A549 (cell line): ENCODE data around the gene NTN4. TPM values are rescaled to one million over a fixed set of nuclear protein-coding genes. Genes with fewer than 3 reads are reported as not detected.

Experiments used
- ATAC-seq, 2 experiments: fragments of 200-7000 bp in 1 of 2; fragments of >200 bp in 1 of 2; cut with Nextera tagmentation in 1 of 2; cut with Tn5 transposase in 1 of 2; 3 replicates each; pipeline versions ENCODE4 v1.8.0 to v1.9.1; 2018 to 2020; ENCODE audit warnings: mild to moderate bottlenecking in 1 of 2, moderate library complexity in 1 of 2
- CTCF ChIA-PET: fragments of 300-600 bp; sonication (Branson Sonifier 250); formaldehyde crosslinking; extraction: SDS; loops from one replicate; lab custom pipeline; 2021; ENCODE audit warnings: antibody characterized with exemption, inconsistent platforms; lab: Yijun Ruan, JAX
- POLR2A ChIA-PET: fragments of 350-600 bp; formaldehyde crosslinking; extraction: SDS; loops from one replicate; lab custom pipeline; 2021; ENCODE audit warnings: antibody characterized with exemption, inconsistent platforms; lab: Yijun Ruan, JAX
- DNase-seq, 2 experiments: peaks; one replicate each; pipeline versions ENCODE4 v3.0.0 to v3.0.0-alpha.2; 2011 to 2016; ENCODE audit warnings: low read depth in 1 of 2, low spot score in 1 of 2
- FAIRE-seq: peaks from 2 replicates; lab custom pipeline; 2011; peaks lifted over from hg19 to GRCh38; lab: Jason Lieb, UNC
- H3K27ac ChIP-seq, 2 experiments: fragments of >200 bp; sonication (Bioruptor Twin); formaldehyde crosslinking; 3 replicates each; pipeline ENCODE4 v1.5.1; 2016 to 2017
- H3K4me1 ChIP-seq: fragments of >200 bp; sonication (Bioruptor Twin); formaldehyde crosslinking; 3 replicates; pipeline ENCODE4 v1.6.1; 2016
- H3K4me2 ChIP-seq: fragments of >200 bp; sonication (Bioruptor Twin); formaldehyde crosslinking; 3 replicates; pipeline ENCODE4 v1.6.1; 2016
- H3K4me3 ChIP-seq: fragments of >200 bp; sonication (Bioruptor Twin); formaldehyde crosslinking; 3 replicates; pipeline ENCODE4 v1.5.1; 2016
- H3K9me3 ChIP-seq: fragments of >200 bp; sonication (Bioruptor Twin); formaldehyde crosslinking; 3 replicates; pipeline ENCODE4 v1.6.1; 2016
- CBX2 ChIP-seq: fragments of 200-600 bp; sonication (generic); IDR thresholded peaks from 2 replicates; pipeline ENCODE4 v1.6.1; 2016; ENCODE audit warnings: low read depth, mild to moderate bottlenecking, borderline replicate concordance
- EHF ChIP-seq: fragments of 250-450 bp; sonication (Bioruptor Pico); IDR thresholded peaks from 2 replicates; pipeline ENCODE4 v1.5.0; 2020; ENCODE audit warnings: mild to moderate bottlenecking
- EHMT2 ChIP-seq: fragments of 200-600 bp; sonication (generic); IDR thresholded peaks from 2 replicates; pipeline ENCODE4 v1.6.1; 2016; ENCODE audit warnings: antibody characterized with exemption, low read depth, mild to moderate bottlenecking, moderate library complexity
- EP300 ChIP-seq, 2 experiments: fragments of >200 bp; sonication (Bioruptor Twin); formaldehyde crosslinking; IDR thresholded peaks; 2 replicates in 1 of 2; 3 replicates in 1 of 2; pipeline ENCODE4 v1.6.1; 2016 to 2017
- ESRRA ChIP-seq: fragments of 150-350 bp; IDR thresholded peaks from 2 replicates; pipeline ENCODE4 v1.6.1; 2014; ENCODE audit warnings: mild to moderate bottlenecking, low read length, borderline replicate concordance
- FOSB ChIP-seq: fragments of 250-450 bp; sonication (Bioruptor Pico); IDR thresholded peaks from 2 replicates; pipeline ENCODE4 v1.5.0; 2020; ENCODE audit warnings: mild to moderate bottlenecking, moderate library complexity
- GATA3 ChIP-seq: IDR thresholded peaks from 2 replicates; pipeline ENCODE4 v1.6.1; 2012; ENCODE audit warnings: borderline replicate concordance
- HOXB13 ChIP-seq: fragments of 250-450 bp; sonication (Bioruptor Pico); IDR thresholded peaks from 2 replicates; pipeline ENCODE4 v1.5.0; 2020; ENCODE audit warnings: low read depth, mild to moderate bottlenecking, moderate library complexity
- HOXB5 ChIP-seq: fragments of 250-450 bp; sonication (Bioruptor Pico); IDR thresholded peaks from 2 replicates; pipeline ENCODE4 v1.5.0; 2020; ENCODE audit warnings: mild to moderate bottlenecking, moderate library complexity
- KDM1A ChIP-seq: fragments of 200-600 bp; sonication (generic); IDR thresholded peaks from 2 replicates; pipeline ENCODE4 v1.6.1; 2016; ENCODE audit warnings: low read depth, mild to moderate bottlenecking
- KDM5A ChIP-seq: fragments of 200-600 bp; sonication (generic); IDR thresholded peaks from 2 replicates; pipeline ENCODE4 v1.6.1; 2016; ENCODE audit warnings: antibody characterized with exemption, mild to moderate bottlenecking
- PHF8 ChIP-seq: fragments of 200-600 bp; sonication (generic); IDR thresholded peaks from 2 replicates; pipeline ENCODE4 v1.6.1; 2016; ENCODE audit warnings: low read depth, mild to moderate bottlenecking, antibody characterized with exemption, moderate library complexity, borderline replicate concordance
- POLR2AphosphoS2 ChIP-seq: conservative IDR thresholded peaks from 2 replicates; pipeline ENCODE4 v1.6.1; 2012; ENCODE audit warnings: low read length, improper control_type of control experiment, inconsistent platforms
- RAD21 ChIP-seq, 2 experiments: fragments of >200 bp in 1 of 2; sonication (Bioruptor Twin) in 1 of 2; formaldehyde crosslinking in 1 of 2; IDR thresholded peaks in 1 of 2; conservative IDR thresholded peaks in 1 of 2; 2 replicates in 1 of 2; 3 replicates in 1 of 2; pipeline ENCODE4 v1.6.1; 2012 to 2018; ENCODE audit warnings: inconsistent platforms in 1 of 2
- RFX5 ChIP-seq: fragments of 450-650 bp; IDR thresholded peaks from 2 replicates; pipeline ENCODE4 v1.7.1; 2014; ENCODE audit warnings: antibody characterized with exemption, mild to moderate bottlenecking, moderate library complexity
- RNF2 ChIP-seq: fragments of 200-600 bp; sonication (generic); IDR thresholded peaks from 2 replicates; pipeline ENCODE4 v1.6.1; 2016; ENCODE audit warnings: low read depth, mild to moderate bottlenecking, antibody characterized with exemption, moderate library complexity, borderline replicate concordance
- SREBF2 ChIP-seq: fragments of 450-650 bp; IDR thresholded peaks from 2 replicates; pipeline ENCODE4 v1.6.1; 2014; ENCODE audit warnings: mild to moderate bottlenecking, moderate library complexity
- WGBS: methylation state at CpG from one replicate; pipeline ENCODE4 v1.1.6; 2017; ENCODE audit errors: missing lambda C conversion rate; 5-methylcytosine and 5-hydroxymethylcytosine counted together
- polyA plus RNA-seq, 4 experiments: library from polyadenylated mRNA; depleted of rRNA in 3 of 4; stranded (reverse); fragments of >200 nt; fragmentation: RNase III in 1 of 4; extraction: RNeasy Plus Mini Kit Qiagen cat#74134 plus additional on column Dnase treatment in 1 of 4; gene quantifications; 2 replicates in 3 of 4; 3 replicates in 1 of 4; pipeline ENCODE4 v1.2.3, GENCODE V29; 2011 to 2017
- TF ChIP-seq, protein P1 (sequence below): fragments of 250-450 bp; sonication (Bioruptor Pico); IDR thresholded peaks from 2 replicates; pipeline ENCODE4 v1.5.0; 2021; ENCODE audit warnings: mild to moderate bottlenecking, moderate library complexity, borderline replicate concordance
- TF ChIP-seq, protein P2 (sequence below): fragments of 450-650 bp; IDR thresholded peaks from 2 replicates; pipeline ENCODE4 v1.6.1; 2014; ENCODE audit warnings: antibody characterized with exemption
- TF ChIP-seq, protein P3 (sequence below): fragments of >200 bp; sonication (Bioruptor Twin); formaldehyde crosslinking; IDR thresholded peaks from 3 replicates; pipeline ENCODE4 v1.6.1; 2016
- TF ChIP-seq, protein P4 (sequence below): fragments of >200 bp; sonication (Bioruptor Twin); formaldehyde crosslinking; IDR thresholded peaks from 3 replicates; pipeline ENCODE4 v1.5.1; 2016

NTN4 gene
- polyA plus RNA-seq, 2 of the 4 experiments (the other 2 are of a cell fraction) = 37.3 to 132 TPM

DNA sequence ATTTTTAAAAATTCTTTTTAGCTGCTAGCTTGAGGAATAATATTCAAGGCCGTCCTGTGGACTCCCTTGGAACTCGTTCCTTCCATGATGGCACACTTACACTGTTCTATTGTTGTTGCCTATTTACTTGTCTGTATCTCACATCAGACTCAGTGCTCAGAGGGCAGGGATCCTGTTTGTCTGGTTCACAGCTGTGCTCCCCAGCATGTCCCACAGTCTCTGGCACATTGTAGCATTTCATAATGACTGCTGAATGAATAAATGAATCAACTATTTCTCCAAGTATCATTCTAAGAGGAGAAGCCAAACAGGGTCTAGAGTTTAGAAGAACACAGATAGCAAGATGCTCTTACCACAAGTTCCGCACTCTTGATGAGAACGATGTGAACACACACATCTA is 48.0 kb downstream of the NTN4 start:
- Histone ChIP-seq H3K27ac (no peak overlapping the region), H3K4me2 (no peak overlapping the region), H3K4me1 (0 out of 3 replicates have a peak, but pooled peaks cover 3% of the 10 kb centered on the region), H3K4me3 (no peak overlapping the region), H3K9me3 (peaks cover 20% of the 10 kb centered on the region)
- DNase-seq (no peak), FAIRE-seq (no peak), ATAC-seq (peak in 1 of 2 experiments; percentile 31; a peak in 2 of 6 replicates)
- ChIA-PET CTCF (no interaction called here), POLR2A (no interaction called here)
- 88% methylated on average over 4 of the region's 4 CpGs for WGBS
- no peak for TF ChIP-seq CBX2
- no peak for TF ChIP-seq PHF8
- no peak for TF ChIP-seq SREBF2

DNA sequence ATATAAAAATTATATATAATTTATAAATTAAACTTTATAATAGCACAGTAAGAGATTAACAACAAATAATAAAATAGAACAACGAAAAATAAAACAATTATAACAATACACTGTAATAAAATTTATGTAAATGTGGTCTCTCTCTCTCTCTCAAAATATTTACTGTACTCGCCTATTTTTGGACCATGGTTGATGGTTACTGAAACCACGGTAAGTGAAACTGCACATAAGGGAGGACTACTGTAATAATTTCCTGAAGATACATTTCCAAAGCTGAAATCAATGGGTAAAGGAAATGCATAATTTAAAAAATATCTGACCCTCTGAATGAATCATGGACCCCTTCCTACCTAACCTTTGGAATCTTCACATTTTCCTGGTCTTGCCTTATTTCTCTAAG is 48.9 kb downstream of the NTN4 start:
- ChIA-PET CTCF (no interaction called here), POLR2A (no interaction called here)
- TF ChIP-seq EHMT2 (no peak), RAD21 (conservative IDR thresholded peaks at IDR 0.05 in 1 of 2, IDR thresholded peaks at IDR 0.05 in 1 of 2) (no peak), EHF (CRISPR knock-in tag) (no peak), KDM5A (no peak), HOXB13 (CRISPR knock-in tag) (no peak), RFX5 (no peak), ESRRA (no peak), RNF2 (no peak), EP300 (IDR thresholded peaks at IDR 0.05) (no peak), KDM1A (no peak), HOXB5 (CRISPR knock-in tag) (no peak), FOSB (CRISPR knock-in tag) (no peak), POLR2AphosphoS2 (no peak), GATA3 (no peak)
- TF ChIP-seq, protein P1, sequence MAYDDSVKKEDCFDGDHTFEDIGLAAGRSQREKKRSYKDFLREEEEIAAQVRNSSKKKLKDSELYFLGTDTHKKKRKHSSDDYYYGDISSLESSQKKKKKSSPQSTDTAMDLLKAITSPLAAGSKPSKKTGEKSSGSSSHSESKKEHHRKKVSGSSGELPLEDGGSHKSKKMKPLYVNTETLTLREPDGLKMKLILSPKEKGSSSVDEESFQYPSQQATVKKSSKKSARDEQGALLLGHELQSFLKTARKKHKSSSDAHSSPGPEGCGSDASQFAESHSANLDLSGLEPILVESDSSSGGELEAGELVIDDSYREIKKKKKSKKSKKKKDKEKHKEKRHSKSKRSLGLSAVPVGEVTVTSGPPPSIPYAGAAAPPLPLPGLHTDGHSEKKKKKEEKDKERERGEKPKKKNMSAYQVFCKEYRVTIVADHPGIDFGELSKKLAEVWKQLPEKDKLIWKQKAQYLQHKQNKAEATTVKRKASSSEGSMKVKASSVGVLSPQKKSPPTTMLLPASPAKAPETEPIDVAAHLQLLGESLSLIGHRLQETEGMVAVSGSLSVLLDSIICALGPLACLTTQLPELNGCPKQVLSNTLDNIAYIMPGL (CRISPR knock-in tag) = no peak
- TF ChIP-seq, protein P2, sequence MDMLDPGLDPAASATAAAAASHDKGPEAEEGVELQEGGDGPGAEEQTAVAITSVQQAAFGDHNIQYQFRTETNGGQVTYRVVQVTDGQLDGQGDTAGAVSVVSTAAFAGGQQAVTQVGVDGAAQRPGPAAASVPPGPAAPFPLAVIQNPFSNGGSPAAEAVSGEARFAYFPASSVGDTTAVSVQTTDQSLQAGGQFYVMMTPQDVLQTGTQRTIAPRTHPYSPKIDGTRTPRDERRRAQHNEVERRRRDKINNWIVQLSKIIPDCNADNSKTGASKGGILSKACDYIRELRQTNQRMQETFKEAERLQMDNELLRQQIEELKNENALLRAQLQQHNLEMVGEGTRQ = no peak
- TF ChIP-seq, protein P3, sequence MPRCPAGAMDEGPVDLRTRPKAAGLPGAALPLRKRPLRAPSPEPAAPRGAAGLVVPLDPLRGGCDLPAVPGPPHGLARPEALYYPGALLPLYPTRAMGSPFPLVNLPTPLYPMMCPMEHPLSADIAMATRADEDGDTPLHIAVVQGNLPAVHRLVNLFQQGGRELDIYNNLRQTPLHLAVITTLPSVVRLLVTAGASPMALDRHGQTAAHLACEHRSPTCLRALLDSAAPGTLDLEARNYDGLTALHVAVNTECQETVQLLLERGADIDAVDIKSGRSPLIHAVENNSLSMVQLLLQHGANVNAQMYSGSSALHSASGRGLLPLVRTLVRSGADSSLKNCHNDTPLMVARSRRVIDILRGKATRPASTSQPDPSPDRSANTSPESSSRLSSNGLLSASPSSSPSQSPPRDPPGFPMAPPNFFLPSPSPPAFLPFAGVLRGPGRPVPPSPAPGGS = no peak
- TF ChIP-seq, protein P4, sequence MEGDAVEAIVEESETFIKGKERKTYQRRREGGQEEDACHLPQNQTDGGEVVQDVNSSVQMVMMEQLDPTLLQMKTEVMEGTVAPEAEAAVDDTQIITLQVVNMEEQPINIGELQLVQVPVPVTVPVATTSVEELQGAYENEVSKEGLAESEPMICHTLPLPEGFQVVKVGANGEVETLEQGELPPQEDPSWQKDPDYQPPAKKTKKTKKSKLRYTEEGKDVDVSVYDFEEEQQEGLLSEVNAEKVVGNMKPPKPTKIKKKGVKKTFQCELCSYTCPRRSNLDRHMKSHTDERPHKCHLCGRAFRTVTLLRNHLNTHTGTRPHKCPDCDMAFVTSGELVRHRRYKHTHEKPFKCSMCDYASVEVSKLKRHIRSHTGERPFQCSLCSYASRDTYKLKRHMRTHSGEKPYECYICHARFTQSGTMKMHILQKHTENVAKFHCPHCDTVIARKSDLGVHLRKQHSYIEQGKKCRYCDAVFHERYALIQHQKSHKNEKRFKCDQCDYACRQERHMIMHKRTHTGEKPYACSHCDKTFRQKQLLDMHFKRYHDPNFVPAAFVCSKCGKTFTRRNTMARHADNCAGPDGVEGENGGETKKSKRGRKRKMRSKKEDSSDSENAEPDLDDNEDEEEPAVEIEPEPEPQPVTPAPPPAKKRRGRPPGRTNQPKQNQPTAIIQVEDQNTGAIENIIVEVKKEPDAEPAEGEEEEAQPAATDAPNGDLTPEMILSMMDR = no peak
- Histone ChIP-seq H3K4me1 (0 out of 3 replicates have a peak, but pooled peaks cover 3% of the 10 kb centered on the region), H3K27ac (no peak overlapping the region), H3K4me3 (no peak overlapping the region), H3K9me3 (peaks cover 18% of the 10 kb centered on the region), H3K4me2 (no peak overlapping the region)
- ATAC-seq (no peak), FAIRE-seq (no peak), DNase-seq (no peak)
- 80% methylated on average over 3 of the region's 3 CpGs for WGBS
